HepG2 (cell line): Measurements from ENCODE around the gene TMEM63B. TPM values are rescaled to one million over a fixed set of nuclear protein-coding genes. Genes with fewer than 3 reads are reported as not detected.

Experiments
- ATAC-seq: fragments of 200-7000 bp; cut with Tn5 transposase; 3 replicates; pipeline ENCODE4 v1.9.1; 2020; ENCODE audit warnings: mild to moderate bottlenecking, moderate library complexity
- BruUV-seq: library from RNA; stranded (reverse); fragments of 400-500 nt; replicated peaks from 2 replicates; lab custom pipeline; 2021; lab: Mats Ljungman, UMichigan
- CTCF ChIA-PET: fragments of 300-600 bp; formaldehyde crosslinking; extraction: SDS; loops from one replicate; lab custom pipeline; 2021; ENCODE audit warnings: low total read pairs, inconsistent platforms, low intra/inter-chr PET ratio; lab: Yijun Ruan, JAX
- POLR2A ChIA-PET: fragments of 350-600 bp; sonication (Branson Sonifier 250); formaldehyde crosslinking; loops from one replicate; lab custom pipeline; 2020; ENCODE audit warnings: antibody characterized with exemption, inconsistent platforms; lab: Yijun Ruan, JAX
- DNase-seq: peaks from one replicate; pipeline ENCODE4 v3.0.0-alpha.2; 2015; ENCODE audit warnings: low spot score
- FAIRE-seq: peaks from 3 replicates; lab custom pipeline; 2011; peaks lifted over from hg19 to GRCh38; lab: Jason Lieb, UNC
- H2AFZ ChIP-seq: one replicate; pipeline ENCODE4 v1.6.1; 2011; ENCODE audit warnings: low read length, inconsistent platforms
- H3K27ac ChIP-seq: fragments of 300-600 bp; 3 replicates; pipeline ENCODE4 v1.8.0; 2011; ENCODE audit warnings: mixed run types, mild to moderate bottlenecking, mixed read lengths, low read length, inconsistent platforms; ENCODE audit not compliant: insufficient read depth; ENCODE audit errors: extremely low read length
- H3K27me3 ChIP-seq, 2 experiments: fragments of 200-600 bp in 1 of 2; 2 replicates in 1 of 2; 3 replicates in 1 of 2; pipeline versions ENCODE4 v1.6.0 to v1.8.0; 2011; ENCODE audit warnings: low read length in 2 of 2, mild to moderate bottlenecking in 2 of 2, moderate library complexity in 2 of 2, inconsistent platforms in 1 of 2; ENCODE audit not compliant: insufficient read depth in 2 of 2, control insufficient read depth in 1 of 2
- H3K36me3 ChIP-seq, 2 experiments: fragments of 200-600 bp in 1 of 2; replicated peaks in 1 of 2; 2 replicates in 1 of 2; 3 replicates in 1 of 2; pipeline versions ENCODE4 v1.5.1 to v1.8.0; 2011; ENCODE audit warnings: low read length in 2 of 2, inconsistent platforms in 1 of 2; ENCODE audit not compliant: insufficient read depth in 2 of 2, control insufficient read depth in 1 of 2
- H3K4me1 ChIP-seq: 2 replicates; pipeline ENCODE4 v1.5.1; 2012; ENCODE audit warnings: low read length, inconsistent platforms; ENCODE audit not compliant: insufficient read depth
- H3K4me2 ChIP-seq: 2 replicates; pipeline ENCODE4 v1.6.0; 2011; ENCODE audit warnings: low read depth, low read length, inconsistent platforms
- H3K4me3 ChIP-seq, 3 experiments: fragments of 200-600 bp in 1 of 3; sonication (generic), shearing (Covaris generic) in 1 of 3; replicated peaks in 1 of 3; 2 replicates each; pipeline ENCODE4 v1.5.1; 2011 to 2016; ENCODE audit warnings: low read length in 3 of 3, inconsistent platforms in 2 of 3, low read depth in 2 of 3, mild to moderate bottlenecking in 2 of 3, control low read depth in 1 of 3, mixed read lengths in 1 of 3; ENCODE audit not compliant: insufficient read depth in 1 of 3
- H3K79me2 ChIP-seq: one replicate; pipeline ENCODE4 v1.6.1; 2011; ENCODE audit warnings: low read length, inconsistent platforms; ENCODE audit not compliant: insufficient read depth
- H3K9ac ChIP-seq: 2 replicates; pipeline ENCODE4 v1.6.0; 2011; ENCODE audit warnings: mild to moderate bottlenecking, low read depth, low read length, inconsistent platforms; ENCODE audit not compliant: insufficient read depth
- H3K9me3 ChIP-seq: 2 replicates; pipeline ENCODE4 v1.5.1; 2012; ENCODE audit warnings: mild to moderate bottlenecking, low read length
- H4K20me1 ChIP-seq: 2 replicates; pipeline ENCODE4 v1.6.0; 2011; ENCODE audit warnings: inconsistent platforms, mild to moderate bottlenecking, low read length, moderate library complexity; ENCODE audit not compliant: insufficient read depth
- ADNP ChIP-seq: sonication (generic); formaldehyde crosslinking; IDR thresholded peaks from 2 replicates; pipeline ENCODE4 v1.4.0; 2020; ENCODE audit warnings: missing genetic modification reagents
- ATM ChIP-seq: fragments of 450-650 bp; IDR thresholded peaks from 2 replicates; pipeline ENCODE4 v1.7.1; 2017; ENCODE audit warnings: mild to moderate bottlenecking, borderline replicate concordance
- ATRX ChIP-seq: sonication (generic); formaldehyde crosslinking; IDR thresholded peaks from 2 replicates; pipeline ENCODE4 v1.4.0; 2020; ENCODE audit warnings: missing genetic modification reagents, borderline replicate concordance
- BRD4 ChIP-seq: sonication (generic); formaldehyde crosslinking; IDR thresholded peaks from 2 replicates; pipeline ENCODE4 v1.4.0; 2020; ENCODE audit warnings: missing genetic modification reagents
- CAMTA2 ChIP-seq: sonication (generic); formaldehyde crosslinking; IDR thresholded peaks from 2 replicates; pipeline ENCODE4 v1.4.0; 2020; ENCODE audit warnings: mild to moderate bottlenecking, missing genetic modification reagents, borderline replicate concordance
- NFE2L1 ChIP-seq: sonication (generic); formaldehyde crosslinking; IDR thresholded peaks from 2 replicates; pipeline ENCODE4 v1.4.0; 2020; ENCODE audit warnings: missing genetic modification reagents, mild to moderate bottlenecking, borderline replicate concordance
- NFYB ChIP-seq: sonication (generic); formaldehyde crosslinking; IDR thresholded peaks from 2 replicates; pipeline ENCODE4 v1.4.0; 2020; ENCODE audit warnings: missing genetic modification reagents
- POLR2AphosphoS5 ChIP-seq: IDR thresholded peaks from 2 replicates; pipeline ENCODE4 v1.6.1; 2012; ENCODE audit warnings: low read depth, low read length
- REXO4 ChIP-seq: sonication (generic); formaldehyde crosslinking; IDR thresholded peaks from 2 replicates; pipeline ENCODE4 v1.8.0; 2022; ENCODE audit warnings: missing genetic modification reagents, mild to moderate bottlenecking, borderline replicate concordance
- SMARCC2 ChIP-seq: fragments of 450-650 bp; IDR thresholded peaks from 2 replicates; pipeline ENCODE4 v1.6.1; 2017; ENCODE audit warnings: antibody characterized with exemption, mild to moderate bottlenecking
- TBX2 ChIP-seq: sonication (generic); formaldehyde crosslinking; IDR thresholded peaks from 2 replicates; pipeline ENCODE4 v1.5.0; 2020; ENCODE audit warnings: missing genetic modification reagents, mild to moderate bottlenecking, borderline replicate concordance
- ZBTB7A ChIP-seq: sonication (generic); formaldehyde crosslinking; IDR thresholded peaks from 2 replicates; pipeline ENCODE4 v1.8.0; 2022; ENCODE audit warnings: mild to moderate bottlenecking, missing genetic modification reagents
- ZNF24 ChIP-seq: fragments of 450-650 bp; IDR thresholded peaks from 2 replicates; pipeline ENCODE4 v1.6.1; 2017; ENCODE audit warnings: antibody characterized with exemption, mild to moderate bottlenecking
- ZNF251 ChIP-seq: sonication (generic); formaldehyde crosslinking; IDR thresholded peaks from 2 replicates; pipeline ENCODE4 v1.9.0; 2021; ENCODE audit warnings: mild to moderate bottlenecking, missing genetic modification reagents
- ZNF780A ChIP-seq: sonication (generic); formaldehyde crosslinking; IDR thresholded peaks from 2 replicates; pipeline ENCODE4 v1.8.0; 2022; ENCODE audit warnings: mild to moderate bottlenecking, missing genetic modification reagents, moderate library complexity
- ZNF841 ChIP-seq: sonication (generic); formaldehyde crosslinking; IDR thresholded peaks from 2 replicates; pipeline ENCODE4 v1.8.1; 2023; ENCODE audit warnings: missing genetic modification reagents, borderline replicate concordance
- WGBS: methylation state at CpG from one replicate; pipeline ENCODE4 v1.1.6; 2017; ENCODE audit warnings: low lambda C conversion rate; 5-methylcytosine and 5-hydroxymethylcytosine counted together
- in situ Hi-C: cut with HindIII; loops from 2 replicates; pipeline ENCODE4 v1.10.0; 2017; ENCODE audit warnings: low pct_unique_long_range_greater_than_20kb; ENCODE audit not compliant: extremely low pct_ligation_motif_present
- intact Hi-C: fragments of 100-400 bp; cut with micrococcal nuclease; formaldehyde crosslinking; loops from one replicate; pipeline ENCODE4 v1.10.0; 2022; ENCODE audit not compliant: unreplicated experiment
- polyA plus RNA-seq, 8 experiments: library from polyadenylated mRNA; depleted of rRNA in 3 of 8; stranded (reverse) in 7 of 8; unstranded in 1 of 8; fragments of >200 nt; fragmentation: Illumina TruSeq in 4 of 8; extraction: Trizol in 4 of 8; gene quantifications; 2 replicates each; pipeline versions ENCODE4 v1.2.1 to v1.2.3, GENCODE V29; 2011 to 2016; ENCODE audit warnings: low read depth in 4 of 8, missing spikeins in 1 of 8, mixed read lengths in 1 of 8; ENCODE audit not compliant: insufficient read depth in 1 of 8
- total RNA-seq, 5 experiments: library from RNA; depleted of rRNA; stranded (reverse); fragments of >200 nt; fragmentation: Illumina TruSeq; extraction: Trizol; gene quantifications; 2 replicates each; pipeline ENCODE4 v1.2.3, GENCODE V29; 2016; ENCODE audit warnings: low read depth in 1 of 5
- TF ChIP-seq, protein P1 (sequence below): sonication (generic); formaldehyde crosslinking; IDR thresholded peaks from 2 replicates; pipeline ENCODE4 v1.5.1; 2020; ENCODE audit warnings: mild to moderate bottlenecking, missing genetic modification reagents, moderate library complexity
- TF ChIP-seq, protein P2 (sequence below): sonication (generic); formaldehyde crosslinking; IDR thresholded peaks from 2 replicates; pipeline ENCODE4 v1.4.0; 2020; ENCODE audit warnings: missing genetic modification reagents; ENCODE audit errors: not compliant biosample characterization
- TF ChIP-seq, protein P3 (sequence below): sonication (generic); formaldehyde crosslinking; IDR thresholded peaks from 2 replicates; pipeline ENCODE4 v1.5.0; 2020; ENCODE audit warnings: mild to moderate bottlenecking, low read depth, missing genetic modification reagents, borderline replicate concordance
- TF ChIP-seq, protein P4 (sequence below): sonication (generic); formaldehyde crosslinking; IDR thresholded peaks from 2 replicates; pipeline ENCODE4 v1.8.1; 2023; ENCODE audit warnings: mild to moderate bottlenecking, inconsistent platforms, moderate library complexity, missing genetic modification reagents, borderline replicate concordance

TMEM63B gene
- total and polyA plus RNA-seq, 2 of the 13 experiments (the other 11 are each of a cell fraction or from before 2014, with no cell fraction given): 27.4 to 75.8 TPM

DNA sequence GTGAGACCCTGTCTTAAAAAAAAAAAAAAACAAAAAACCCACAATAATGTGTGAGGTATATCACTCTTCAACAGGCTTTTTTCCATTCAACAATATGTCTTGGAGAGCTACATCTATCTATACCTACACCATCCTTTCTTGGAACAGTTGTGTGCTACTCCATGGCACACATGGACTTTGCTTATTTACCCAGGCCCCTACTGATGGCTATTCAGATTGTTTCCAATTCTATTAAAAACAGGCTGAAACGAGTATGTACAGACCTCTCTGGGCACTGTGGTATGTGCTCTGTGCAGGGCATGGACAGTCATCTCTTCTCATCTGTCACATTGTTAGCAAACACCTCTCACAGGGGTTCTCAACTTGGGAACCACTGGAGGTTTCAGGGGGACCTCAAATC lies 28.2 kb upstream of the TMEM63B start (continued):
- TF ChIP-seq NFYB (no peak), ADNP (CRISPR knock-in tag) (no peak), ZNF251 (CRISPR knock-in tag) (no peak), ATRX (CRISPR knock-in tag) (no peak)
- TF ChIP-seq, protein P1, sequence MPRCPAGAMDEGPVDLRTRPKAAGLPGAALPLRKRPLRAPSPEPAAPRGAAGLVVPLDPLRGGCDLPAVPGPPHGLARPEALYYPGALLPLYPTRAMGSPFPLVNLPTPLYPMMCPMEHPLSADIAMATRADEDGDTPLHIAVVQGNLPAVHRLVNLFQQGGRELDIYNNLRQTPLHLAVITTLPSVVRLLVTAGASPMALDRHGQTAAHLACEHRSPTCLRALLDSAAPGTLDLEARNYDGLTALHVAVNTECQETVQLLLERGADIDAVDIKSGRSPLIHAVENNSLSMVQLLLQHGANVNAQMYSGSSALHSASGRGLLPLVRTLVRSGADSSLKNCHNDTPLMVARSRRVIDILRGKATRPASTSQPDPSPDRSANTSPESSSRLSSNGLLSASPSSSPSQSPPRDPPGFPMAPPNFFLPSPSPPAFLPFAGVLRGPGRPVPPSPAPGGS: 0 out of 2 replicates have a peak, but pooled peaks have one; percentile 27

DNA sequence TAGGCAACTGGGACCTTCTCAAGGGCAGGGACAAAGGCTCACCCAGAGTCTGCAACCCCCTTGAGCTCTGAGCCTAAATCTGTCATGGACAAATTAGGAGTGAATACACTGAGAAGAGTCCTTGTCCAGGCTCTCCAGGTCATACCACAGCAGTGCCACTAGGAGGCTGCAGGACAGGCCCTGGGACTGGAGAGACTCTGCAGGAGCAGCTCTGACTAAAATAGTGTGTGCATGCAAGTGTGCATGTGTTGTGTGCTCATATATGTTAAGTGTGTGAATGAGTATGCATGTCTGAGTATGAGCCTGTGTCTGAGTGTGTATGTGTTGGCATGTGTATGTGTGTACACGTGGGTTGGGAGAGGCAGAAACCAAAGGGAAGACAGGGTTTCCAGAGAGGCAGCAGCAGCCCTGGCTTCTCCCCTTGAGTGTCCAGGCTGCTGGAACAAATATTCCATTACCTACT lies 27.2 kb upstream of the TMEM63B start:
- POLR2A ChIA-PET: interaction anchor here (1.1 to 4.9 kb wide), 9 partner anchors 9 to 157 kb away, joined by 3 to 27 read pairs (median 6); partner anchors contain the start of genes HSP90AB1, MRPL14, SLC35B2 and TMEM63B
- 30% methylated on average over 1 of the region's 1 CpG for WGBS
- no peak overlapping the region for H2AFZ ChIP-seq
- CTCF ChIA-PET: interaction anchor here (0.6 to 6.1 kb wide), 7 partner anchors 12 to 52 kb away, joined by 3 to 74 read pairs (median 4); no protein-coding TSS in a partner anchor
- peak overlapping the region; percentile 33 for H3K27ac ChIP-seq
- no peaks in the 10 kb centered on the region for H3K27me3 ChIP-seq
- no peak overlapping the region for H3K4me3 ChIP-seq
- peaks cover 14 to 19% of the 10 kb centered on the region in 2 experiments for H3K36me3 ChIP-seq
- in situ Hi-C loops (loop anchor here (5.0 kb wide), 2 partner anchors 52 to 137 kb away; no protein-coding TSS in a partner anchor), intact Hi-C loops (loop anchor here (5.0 kb wide), 1 partner anchor 42 kb away; no protein-coding TSS in a partner anchor)
- H3K9me3 ChIP-seq: no peaks in the 10 kb centered on the region
- FAIRE-seq (peak; percentile 88), ATAC-seq (peak; percentile 89), DNase-seq (peak; percentile 69)
- no peak overlapping the region for H3K9ac ChIP-seq
- no TSS peak for BruUV-seq
- no peaks in the 10 kb centered on the region for H3K79me2 ChIP-seq
- no peaks in the 10 kb centered on the region for H4K20me1 ChIP-seq
- H3K4me2 ChIP-seq: peak overlapping the region; percentile 48
- peaks cover 60% of the 10 kb centered on the region for H3K4me1 ChIP-seq
- TF ChIP-seq TBX2 (CRISPR knock-in tag) (no peak), SMARCC2 (no peak), CAMTA2 (CRISPR knock-in tag) (no peak), ZNF780A (CRISPR knock-in tag) (no peak), POLR2AphosphoS5 (no peak), ZBTB7A (CRISPR knock-in tag) (no peak), BRD4 (CRISPR knock-in tag) (no peak), NFE2L1 (no peak), REXO4 (no peak), ZNF24 (no peak), ZNF841 (CRISPR knock-in tag) (no peak), ATM (no peak)
- TF ChIP-seq, protein P2, sequence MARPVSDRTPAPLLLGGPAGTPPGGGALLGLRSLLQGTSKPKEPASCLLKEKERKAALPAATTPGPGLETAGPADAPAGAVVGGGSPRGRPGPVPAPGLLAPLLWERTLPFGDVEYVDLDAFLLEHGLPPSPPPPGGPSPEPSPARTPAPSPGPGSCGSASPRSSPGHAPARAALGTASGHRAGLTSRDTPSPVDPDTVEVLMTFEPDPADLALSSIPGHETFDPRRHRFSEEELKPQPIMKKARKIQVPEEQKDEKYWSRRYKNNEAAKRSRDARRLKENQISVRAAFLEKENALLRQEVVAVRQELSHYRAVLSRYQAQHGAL: no peak
- TF ChIP-seq, protein P3, sequence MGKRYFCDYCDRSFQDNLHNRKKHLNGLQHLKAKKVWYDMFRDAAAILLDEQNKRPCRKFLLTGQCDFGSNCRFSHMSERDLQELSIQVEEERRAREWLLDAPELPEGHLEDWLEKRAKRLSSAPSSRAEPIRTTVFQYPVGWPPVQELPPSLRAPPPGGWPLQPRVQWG (CRISPR knock-in tag): no peak
- TF ChIP-seq, protein P4, sequence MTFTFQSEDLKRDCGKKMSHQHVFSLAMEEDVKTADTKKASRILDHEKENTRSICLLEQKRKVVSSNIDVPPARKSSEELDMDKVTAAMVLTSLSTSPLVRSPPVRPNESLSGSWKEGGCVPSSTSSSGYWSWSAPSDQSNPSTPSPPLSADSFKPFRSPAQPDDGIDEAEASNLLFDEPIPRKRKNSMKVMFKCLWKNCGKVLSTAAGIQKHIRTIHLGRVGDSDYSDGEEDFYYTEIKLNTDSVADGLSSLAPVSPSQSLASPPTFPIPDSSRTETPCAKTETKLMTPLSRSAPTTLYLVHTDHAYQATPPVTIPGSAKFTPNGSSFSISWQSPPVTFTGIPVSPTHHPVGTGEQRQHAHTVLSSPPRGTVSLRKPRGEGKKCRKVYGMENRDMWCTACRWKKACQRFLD (CRISPR knock-in tag): no peak
